IMR-90 (cell line): ENCODE data around the gene SNX32. TPM values are rescaled to one million over a fixed set of nuclear protein-coding genes. Genes with fewer than 3 reads are reported as not detected.

ENCODE experiments used
- ATAC-seq: fragments of 200-7000 bp; cut with Tn5 transposase; 2 replicates; pipeline ENCODE4 v1.9.1; 2020; ENCODE audit warnings: low read depth, mild to moderate bottlenecking, moderate library complexity
- BruUV-seq: library from RNA; stranded (reverse); fragments of 400-500 nt; replicated peaks from 2 replicates; lab custom pipeline; 2021; lab: Mats Ljungman, UMichigan
- CTCF ChIA-PET: fragments of 300-600 bp; formaldehyde crosslinking; extraction: SDS; loops from one replicate; lab custom pipeline; 2021; ENCODE audit warnings: antibody characterized with exemption; lab: Yijun Ruan, JAX
- POLR2A ChIA-PET: fragments of 300-600 bp; sonication (Branson Sonifier 250); formaldehyde crosslinking; loops from one replicate; lab custom pipeline; 2022; ENCODE audit warnings: antibody characterized with exemption; ENCODE audit not compliant: unreplicated experiment; lab: Charles Lee
- DNase-seq: peaks from one replicate; pipeline ENCODE4 v3.0.0; 2013
- H2AFZ ChIP-seq: replicated peaks from 2 replicates; pipeline ENCODE3; 2013; ENCODE audit warnings: low read length, mild to moderate bottlenecking; ENCODE audit not compliant: poor library complexity
- H2AK5ac ChIP-seq: 2 replicates; pipeline ENCODE4 v1.6.1; 2013; ENCODE audit warnings: low read depth, low read length, inconsistent platforms
- H2AK9ac ChIP-seq: replicated peaks from 2 replicates; pipeline ENCODE3; 2013; ENCODE audit warnings: mild to moderate bottlenecking, low read depth, low read length, moderate library complexity; ENCODE audit not compliant: poor library complexity
- H2BK120ac ChIP-seq: 2 replicates; pipeline ENCODE4 v1.6.1; 2013; ENCODE audit warnings: low read depth, low read length, inconsistent platforms
- H2BK15ac ChIP-seq: 3 replicates; pipeline ENCODE4 v1.6.1; 2013; ENCODE audit warnings: low read depth, low read length, inconsistent platforms
- H2BK20ac ChIP-seq: 2 replicates; pipeline ENCODE4 v1.6.1; 2013; ENCODE audit warnings: low read depth, mild to moderate bottlenecking, inconsistent platforms, low read length, moderate library complexity
- H2BK5ac ChIP-seq: 2 replicates; pipeline ENCODE4 v1.6.1; 2013; ENCODE audit warnings: mild to moderate bottlenecking, low read depth, low read length, inconsistent platforms; ENCODE audit not compliant: poor library complexity, severe bottlenecking
- H3K14ac ChIP-seq: replicated peaks from 2 replicates; pipeline ENCODE4 v1.6.1; 2013; ENCODE audit warnings: low read depth, low read length, inconsistent platforms
- H3K18ac ChIP-seq: 2 replicates; pipeline ENCODE4 v1.6.1; 2013; ENCODE audit warnings: low read depth, low read length, control low read depth
- H3K23ac ChIP-seq: 2 replicates; pipeline ENCODE4 v1.6.1; 2013; ENCODE audit warnings: low read depth, low read length, inconsistent platforms
- H3K27ac ChIP-seq: 2 replicates; pipeline ENCODE4 v1.5.1; 2013; ENCODE audit warnings: mild to moderate bottlenecking, control low read depth, low read length; ENCODE audit not compliant: insufficient read depth
- H3K27me3 ChIP-seq: 2 replicates; pipeline ENCODE4 v1.6.1; 2013; ENCODE audit warnings: low read length; ENCODE audit not compliant: control insufficient read depth, insufficient read depth
- H3K36me3 ChIP-seq: 2 replicates; pipeline ENCODE4 v1.6.1; 2013; ENCODE audit warnings: low read length, mixed read lengths; ENCODE audit not compliant: control insufficient read depth, insufficient read depth
- H3K4ac ChIP-seq: 2 replicates; pipeline ENCODE4 v1.6.1; 2013; ENCODE audit warnings: low read depth, low read length, inconsistent platforms
- H3K4me1 ChIP-seq: 2 replicates; pipeline ENCODE4 v1.6.1; 2013; ENCODE audit warnings: low read length, mixed read lengths; ENCODE audit not compliant: control insufficient read depth, insufficient read depth
- H3K4me2 ChIP-seq: 2 replicates; pipeline ENCODE4 v1.6.1; 2013; ENCODE audit warnings: low read depth, mild to moderate bottlenecking, control low read depth, low read length, moderate library complexity
- H3K4me3 ChIP-seq: 2 replicates; pipeline ENCODE4 v1.5.1; 2013; ENCODE audit warnings: low read depth, mild to moderate bottlenecking, control low read depth, low read length, moderate library complexity; ENCODE audit not compliant: insufficient read depth
- H3K56ac ChIP-seq: 2 replicates; pipeline ENCODE4 v1.6.1; 2013; ENCODE audit warnings: low read length, inconsistent platforms; ENCODE audit not compliant: insufficient read depth; ENCODE audit errors: extremely low read depth
- H3K79me1 ChIP-seq, 2 experiments: 2 replicates each; pipeline ENCODE4 v1.6.1; 2013; ENCODE audit warnings: low read length in 2 of 2, inconsistent platforms in 1 of 2, low read depth in 1 of 2
- H3K9ac ChIP-seq: 2 replicates; pipeline ENCODE4 v1.6.1; 2013; ENCODE audit warnings: low read depth, low read length, control low read depth
- H3K9me1 ChIP-seq: 2 replicates; pipeline ENCODE4 v1.6.1; 2013; ENCODE audit warnings: low read length, inconsistent platforms; ENCODE audit not compliant: insufficient read depth
- H3K9me3 ChIP-seq: 2 replicates; pipeline ENCODE4 v1.6.1; 2013; ENCODE audit warnings: low read length; ENCODE audit not compliant: control insufficient read depth, insufficient read depth
- H4K20me1 ChIP-seq: 2 replicates; pipeline ENCODE4 v1.6.1; 2013; ENCODE audit warnings: low read length, inconsistent platforms; ENCODE audit not compliant: insufficient read depth
- H4K5ac ChIP-seq: 2 replicates; pipeline ENCODE4 v1.6.1; 2013; ENCODE audit warnings: mild to moderate bottlenecking, low read depth, low read length, control low read depth
- H4K8ac ChIP-seq, 2 experiments: 2 replicates each; pipeline ENCODE4 v1.6.1; 2013; ENCODE audit warnings: low read depth in 2 of 2, low read length in 2 of 2, control low read depth in 1 of 2, inconsistent platforms in 1 of 2
- H4K91ac ChIP-seq: 2 replicates; pipeline ENCODE4 v1.6.1; 2013; ENCODE audit warnings: low read depth, low read length, inconsistent platforms; ENCODE audit not compliant: insufficient read depth
- BHLHE40 ChIP-seq: fragments of 150-350 bp; IDR thresholded peaks from 2 replicates; pipeline ENCODE4 v1.6.1; 2016; ENCODE audit warnings: mild to moderate bottlenecking, low read depth, low read length
- CEBPB ChIP-seq: IDR thresholded peaks from 2 replicates; pipeline ENCODE4 v1.6.1; 2012; ENCODE audit warnings: low read depth, low read length, improper control_type of control experiment
- CHD1 ChIP-seq: IDR thresholded peaks from 2 replicates; pipeline ENCODE4 v1.6.1; 2012; ENCODE audit warnings: low read depth, low read length, improper control_type of control experiment
- FOS ChIP-seq: fragments of 150-350 bp; IDR thresholded peaks from 2 replicates; pipeline ENCODE4 v1.6.1; 2016; ENCODE audit warnings: low read depth, low read length
- MAFK ChIP-seq: IDR thresholded peaks from 2 replicates; pipeline ENCODE4 v1.6.1; 2012; ENCODE audit warnings: low read depth, low read length, improper control_type of control experiment
- MAZ ChIP-seq: IDR thresholded peaks from 2 replicates; pipeline ENCODE4 v1.6.1; 2012; ENCODE audit warnings: low read depth, mild to moderate bottlenecking, low read length, improper control_type of control experiment, moderate library complexity, borderline replicate concordance
- MXI1 ChIP-seq: IDR thresholded peaks from 2 replicates; pipeline ENCODE4 v1.6.1; 2012; ENCODE audit warnings: low read depth, mild to moderate bottlenecking, low read length, moderate library complexity, borderline replicate concordance
- NFE2L2 ChIP-seq: fragments of 150-350 bp; IDR thresholded peaks from 2 replicates; pipeline ENCODE4 v1.6.1; 2016; ENCODE audit warnings: low read depth, mild to moderate bottlenecking, low read length
- POLR2A ChIP-seq: IDR thresholded peaks from 2 replicates; pipeline ENCODE4 v1.6.1; 2012; ENCODE audit warnings: mild to moderate bottlenecking, low read depth, low read length
- RCOR1 ChIP-seq: IDR thresholded peaks from 2 replicates; pipeline ENCODE4 v1.6.1; 2012; ENCODE audit warnings: mild to moderate bottlenecking, low read length, improper control_type of control experiment; ENCODE audit not compliant: insufficient replicate concordance
- RFX5 ChIP-seq: IDR thresholded peaks from 2 replicates; pipeline ENCODE4 v1.8.0; 2012; ENCODE audit warnings: low read depth, mild to moderate bottlenecking, low read length, moderate library complexity
- SMC3 ChIP-seq: fragments of 150-350 bp; IDR thresholded peaks from 2 replicates; pipeline ENCODE4 v1.6.1; 2016; ENCODE audit warnings: low read depth, mild to moderate bottlenecking, antibody characterized with exemption, low read length, moderate library complexity
- WGBS, 2 experiments: methylation state at CpG; one replicate each; pipeline versions ENCODE4 v1.1.5 to v1.1.7; 2013; ENCODE audit warnings: missing lambda C conversion rate in 2 of 2; ENCODE audit not compliant: insufficient read length in 1 of 2; ENCODE audit errors: extremely low coverage in 2 of 2; 5-methylcytosine and 5-hydroxymethylcytosine counted together
- dilution Hi-C: fragments of 300-500 bp; cut with HindIII; formaldehyde crosslinking; loops from one replicate; pipeline ENCODE4 v1.14.3; 2018; ENCODE audit warnings: low sequenced_read_pairs; ENCODE audit not compliant: unreplicated experiment
- in situ Hi-C: fragments of 300-500 bp; cut with MboI; formaldehyde crosslinking; loops from 3 replicates; pipeline ENCODE4 v1.14.3; 2019; ENCODE audit warnings: low sequenced_read_pairs, inconsistent platforms, mixed read lengths
- intact Hi-C: fragments of 100-400 bp; cut with micrococcal nuclease; formaldehyde crosslinking; loops from 2 replicates; pipeline ENCODE4 v1.10.0; 2022
- polyA plus RNA-seq, 3 experiments: library from polyadenylated mRNA; depleted of rRNA; stranded (reverse); fragments of >200 nt; gene quantifications; 2 replicates each; pipeline ENCODE4 v1.2.3, GENCODE V29; 2012; ENCODE audit warnings: low replicate concordance in 1 of 3
- total RNA-seq: library from RNA; depleted of rRNA; stranded (reverse); fragments of >200 nt; gene quantifications from 2 replicates; pipeline ENCODE4 v1.2.3, GENCODE V29; 2012
- TF ChIP-seq, protein P1 (sequence below): fragments of 150-350 bp; IDR thresholded peaks from 2 replicates; pipeline ENCODE4 v1.6.1; 2016; ENCODE audit warnings: low read depth, mild to moderate bottlenecking, low read length, moderate library complexity, borderline replicate concordance
- TF ChIP-seq, protein P2 (sequence below): conservative IDR thresholded peaks from 2 replicates; pipeline ENCODE4 v1.5.1; 2012; ENCODE audit warnings: mild to moderate bottlenecking, low read depth, low read length, improper control_type of control experiment

SNX32 gene
- total and polyA plus RNA-seq, 2 of the 4 experiments (the other 2 are of a cell fraction), result 0.36 to 0.79 TPM

DNA sequence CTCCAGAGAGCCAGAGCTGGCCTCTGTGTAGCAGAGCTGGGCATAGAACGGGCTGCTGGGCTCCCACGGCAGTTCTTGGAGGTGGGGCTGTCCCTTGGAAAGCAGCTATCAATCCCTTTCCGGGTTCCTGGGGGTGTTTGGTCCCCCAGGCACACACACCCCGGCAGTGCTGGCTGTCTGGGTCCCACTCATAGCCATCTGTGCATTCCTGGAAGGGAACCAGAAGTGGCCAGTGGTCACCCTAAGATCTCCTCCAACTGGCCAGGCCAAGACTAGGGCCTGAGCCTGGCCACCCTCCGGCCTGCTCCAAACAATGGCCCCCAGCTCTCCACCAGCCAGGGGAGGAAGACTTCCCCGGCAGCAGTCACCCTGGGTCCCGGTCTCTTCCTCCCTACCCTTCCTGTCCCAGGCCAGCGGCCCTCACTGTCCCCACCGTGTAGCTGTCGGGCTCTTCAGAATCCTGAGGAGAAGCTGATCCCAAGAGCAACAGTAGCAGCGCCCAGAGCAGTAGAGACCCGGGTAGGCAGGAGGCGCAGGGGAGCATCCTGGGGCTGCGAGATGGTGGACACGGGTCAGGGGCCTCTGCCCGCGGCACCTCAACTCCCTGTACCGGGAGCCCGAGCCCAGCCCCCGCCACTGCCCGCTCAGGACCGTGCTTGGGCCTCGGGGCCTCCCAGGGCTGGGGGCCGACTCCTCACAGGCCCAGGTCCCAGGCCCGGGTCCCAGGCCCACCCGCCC lies 38.2 kb downstream of the SNX32 start:
- peaks cover 27% of the 10 kb centered on the region for H4K20me1 ChIP-seq
- peak overlapping the region; percentile 71 for H3K18ac ChIP-seq
- H2AK9ac ChIP-seq, result peak overlapping the region; percentile 99
- in situ Hi-C loops, result no loop called here
- 0 out of 2 replicates have a peak, but pooled peaks cover 5% of the 10 kb centered on the region for H3K9me1 ChIP-seq
- peak overlapping the region; percentile 89 for H3K4me3 ChIP-seq
- dilution Hi-C loops, result no loop called here
- H4K5ac ChIP-seq, result peak overlapping the region; percentile 89
- H3K4ac ChIP-seq, result peak overlapping the region; percentile 97
- ATAC-seq (peak; percentile 28), DNase-seq (no peak)
- peak overlapping the region; percentile 98 for H3K27ac ChIP-seq
- H3K9ac ChIP-seq, result peak overlapping the region; percentile 98
- ChIA-PET POLR2A (interaction anchor here (0.7 to 1.3 kb wide), 4 partner anchors 9 to 14 kb away, joined by 4 to 7 read pairs (median 4); no protein-coding TSS in a partner anchor), CTCF (interaction anchor here (1.1 to 2.1 kb wide), 3 partner anchors 13 to 16 kb away, joined by 3 to 9 read pairs (median 8); partner anchors contain the start of gene FIBP)
- H2BK120ac ChIP-seq, result peak overlapping the region; percentile 73
- H4K91ac ChIP-seq, result peak overlapping the region; percentile 81
- no peak overlapping the region for H2BK20ac ChIP-seq
- H3K9me3 ChIP-seq, result no peaks in the 10 kb centered on the region
- no peak overlapping the region; the same call in 2 of the 3 replicates for H2BK15ac ChIP-seq
- intact Hi-C loops, result no loop called here
- H4K8ac ChIP-seq, result peak overlapping the region; percentile 73
- 7% methylated on average over 11 of the region's 26 CpGs; no CpG with 5 or more reads in 1 of the 2 experiments for WGBS, 2 experiments
- peak overlapping the region; percentile 76 for H2AFZ ChIP-seq
- H2BK5ac ChIP-seq, result peak overlapping the region; percentile 97
- peak overlapping the region; percentile 93 for H3K23ac ChIP-seq
- H3K4me1 ChIP-seq, result peaks cover 14% of the 10 kb centered on the region
- peaks cover 18 to 57% of the 10 kb centered on the region in 2 experiments for H3K79me1 ChIP-seq
- peak overlapping the region; percentile 96 for H3K4me2 ChIP-seq
- H2AK5ac ChIP-seq, result peak overlapping the region; percentile 87
- no TSS peak for BruUV-seq
- no peaks in the 10 kb centered on the region for H3K27me3 ChIP-seq
- H3K56ac ChIP-seq, result peak overlapping the region; percentile 88
- peak overlapping the region; percentile 97 for H3K14ac ChIP-seq
- H3K36me3 ChIP-seq, result peaks cover 41% of the 10 kb centered on the region
- TF ChIP-seq MXI1, result no peak
- no peak for TF ChIP-seq RCOR1
- no peak for TF ChIP-seq CHD1
- TF ChIP-seq, protein P1, sequence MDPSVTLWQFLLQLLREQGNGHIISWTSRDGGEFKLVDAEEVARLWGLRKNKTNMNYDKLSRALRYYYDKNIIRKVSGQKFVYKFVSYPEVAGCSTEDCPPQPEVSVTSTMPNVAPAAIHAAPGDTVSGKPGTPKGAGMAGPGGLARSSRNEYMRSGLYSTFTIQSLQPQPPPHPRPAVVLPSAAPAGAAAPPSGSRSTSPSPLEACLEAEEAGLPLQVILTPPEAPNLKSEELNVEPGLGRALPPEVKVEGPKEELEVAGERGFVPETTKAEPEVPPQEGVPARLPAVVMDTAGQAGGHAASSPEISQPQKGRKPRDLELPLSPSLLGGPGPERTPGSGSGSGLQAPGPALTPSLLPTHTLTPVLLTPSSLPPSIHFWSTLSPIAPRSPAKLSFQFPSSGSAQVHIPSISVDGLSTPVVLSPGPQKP, result no peak
- no peak for TF ChIP-seq MAZ
- TF ChIP-seq CEBPB, result no peak
- TF ChIP-seq SMC3, result 0 out of 2 replicates have a peak, but pooled peaks have one; percentile 6
- TF ChIP-seq BHLHE40, result no peak
- TF ChIP-seq RFX5, result no peak
- no peak for TF ChIP-seq POLR2A
- TF ChIP-seq, protein P2, sequence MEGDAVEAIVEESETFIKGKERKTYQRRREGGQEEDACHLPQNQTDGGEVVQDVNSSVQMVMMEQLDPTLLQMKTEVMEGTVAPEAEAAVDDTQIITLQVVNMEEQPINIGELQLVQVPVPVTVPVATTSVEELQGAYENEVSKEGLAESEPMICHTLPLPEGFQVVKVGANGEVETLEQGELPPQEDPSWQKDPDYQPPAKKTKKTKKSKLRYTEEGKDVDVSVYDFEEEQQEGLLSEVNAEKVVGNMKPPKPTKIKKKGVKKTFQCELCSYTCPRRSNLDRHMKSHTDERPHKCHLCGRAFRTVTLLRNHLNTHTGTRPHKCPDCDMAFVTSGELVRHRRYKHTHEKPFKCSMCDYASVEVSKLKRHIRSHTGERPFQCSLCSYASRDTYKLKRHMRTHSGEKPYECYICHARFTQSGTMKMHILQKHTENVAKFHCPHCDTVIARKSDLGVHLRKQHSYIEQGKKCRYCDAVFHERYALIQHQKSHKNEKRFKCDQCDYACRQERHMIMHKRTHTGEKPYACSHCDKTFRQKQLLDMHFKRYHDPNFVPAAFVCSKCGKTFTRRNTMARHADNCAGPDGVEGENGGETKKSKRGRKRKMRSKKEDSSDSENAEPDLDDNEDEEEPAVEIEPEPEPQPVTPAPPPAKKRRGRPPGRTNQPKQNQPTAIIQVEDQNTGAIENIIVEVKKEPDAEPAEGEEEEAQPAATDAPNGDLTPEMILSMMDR, result 0 out of 2 replicates have a peak, but pooled peaks have one; percentile 23
- TF ChIP-seq MAFK, result no peak
- no peak for TF ChIP-seq FOS
- no peak for TF ChIP-seq NFE2L2
